Breast epithelium (tissue), 3 donors: ENCODE data around the gene METTL1.

Experiments used
- POLR2A ChIP-seq: fragments of 450-650 bp; IDR thresholded peaks from one replicate; pipeline ENCODE4 v1.6.1; 2016; ENCODE audit warnings: antibody characterized with exemption, mild to moderate bottlenecking, moderate library complexity
- TF ChIP-seq, protein P1 (sequence below), 3 donors: fragments of 450-650 bp; IDR thresholded peaks; one replicate each; pipeline ENCODE4 v1.5.1; 2016 to 2017; ENCODE audit warnings: antibody characterized with exemption in 3 of 3, mild to moderate bottlenecking in 3 of 3, moderate library complexity in 3 of 3

DNA sequence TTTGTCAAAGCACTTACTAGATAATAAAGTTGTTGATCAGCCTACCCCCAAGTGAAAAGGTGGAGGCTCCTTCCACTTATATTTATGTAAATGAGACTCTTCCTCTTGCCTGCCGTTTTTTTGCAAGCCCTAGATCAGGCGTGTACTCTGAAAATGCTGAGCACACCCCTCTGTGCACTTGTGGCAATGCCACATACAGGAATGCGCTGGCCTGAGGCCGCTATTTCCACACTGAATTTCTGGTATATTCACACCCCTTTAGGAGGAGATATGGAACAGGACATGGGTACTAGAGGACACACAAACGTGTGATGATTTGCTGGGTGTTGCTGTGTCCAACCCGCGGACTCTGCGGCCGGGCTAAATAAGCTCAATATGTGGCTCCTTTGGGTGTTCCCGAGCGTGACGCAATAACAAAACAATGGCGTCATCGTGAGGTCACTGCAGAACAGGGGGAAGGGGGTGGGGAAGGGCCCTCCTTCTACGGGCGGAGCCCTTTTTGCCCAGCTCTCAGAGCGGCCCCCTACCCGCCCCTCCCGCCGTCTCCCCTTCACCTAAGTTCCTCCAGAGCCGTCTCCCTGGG is 27.6 kb downstream of the METTL1 start:
- TF ChIP-seq, protein P1, sequence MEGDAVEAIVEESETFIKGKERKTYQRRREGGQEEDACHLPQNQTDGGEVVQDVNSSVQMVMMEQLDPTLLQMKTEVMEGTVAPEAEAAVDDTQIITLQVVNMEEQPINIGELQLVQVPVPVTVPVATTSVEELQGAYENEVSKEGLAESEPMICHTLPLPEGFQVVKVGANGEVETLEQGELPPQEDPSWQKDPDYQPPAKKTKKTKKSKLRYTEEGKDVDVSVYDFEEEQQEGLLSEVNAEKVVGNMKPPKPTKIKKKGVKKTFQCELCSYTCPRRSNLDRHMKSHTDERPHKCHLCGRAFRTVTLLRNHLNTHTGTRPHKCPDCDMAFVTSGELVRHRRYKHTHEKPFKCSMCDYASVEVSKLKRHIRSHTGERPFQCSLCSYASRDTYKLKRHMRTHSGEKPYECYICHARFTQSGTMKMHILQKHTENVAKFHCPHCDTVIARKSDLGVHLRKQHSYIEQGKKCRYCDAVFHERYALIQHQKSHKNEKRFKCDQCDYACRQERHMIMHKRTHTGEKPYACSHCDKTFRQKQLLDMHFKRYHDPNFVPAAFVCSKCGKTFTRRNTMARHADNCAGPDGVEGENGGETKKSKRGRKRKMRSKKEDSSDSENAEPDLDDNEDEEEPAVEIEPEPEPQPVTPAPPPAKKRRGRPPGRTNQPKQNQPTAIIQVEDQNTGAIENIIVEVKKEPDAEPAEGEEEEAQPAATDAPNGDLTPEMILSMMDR (IDR thresholded peaks at IDR 0.05) = no peak
- no peak for TF ChIP-seq POLR2A
